Ectodermal cell (in vitro differentiated cells): ENCODE results near the gene ERC2.

ENCODE experiments used
- H3K27ac ChIP-seq: 2 replicates; pipeline ENCODE4 v1.7.0; 2013; ENCODE audit warnings: mild to moderate bottlenecking, low read depth, low read length; ENCODE audit not compliant: insufficient read depth, poor library complexity, severe bottlenecking
- H3K27me3 ChIP-seq: 2 replicates; pipeline ENCODE4 v1.7.0; 2013; ENCODE audit warnings: mild to moderate bottlenecking, low read length; ENCODE audit not compliant: insufficient read depth, control insufficient read depth, poor library complexity, severe bottlenecking
- H3K36me3 ChIP-seq: one replicate; pipeline ENCODE4 v1.7.0; 2013; ENCODE audit warnings: low read length; ENCODE audit not compliant: control insufficient read depth, insufficient read depth
- H3K4me1 ChIP-seq: one replicate; pipeline ENCODE4 v1.7.0; 2013; ENCODE audit warnings: low read length; ENCODE audit not compliant: control insufficient read depth, insufficient read depth
- H3K4me3 ChIP-seq: 2 replicates; pipeline ENCODE4 v1.7.0; 2013; ENCODE audit warnings: low read depth, low read length, control low read depth; ENCODE audit not compliant: insufficient read depth
- H3K9me3 ChIP-seq: 2 replicates; pipeline ENCODE4 v1.7.0; 2013; ENCODE audit warnings: mild to moderate bottlenecking, low read length, moderate library complexity; ENCODE audit not compliant: control insufficient read depth
- WGBS, 2 experiments: methylation state at CpG; one replicate each; pipeline ENCODE4 v1.1.7; 2013; ENCODE audit warnings: missing lambda C conversion rate in 2 of 2; 5-methylcytosine and 5-hydroxymethylcytosine counted together

ERC2 gene

DNA sequence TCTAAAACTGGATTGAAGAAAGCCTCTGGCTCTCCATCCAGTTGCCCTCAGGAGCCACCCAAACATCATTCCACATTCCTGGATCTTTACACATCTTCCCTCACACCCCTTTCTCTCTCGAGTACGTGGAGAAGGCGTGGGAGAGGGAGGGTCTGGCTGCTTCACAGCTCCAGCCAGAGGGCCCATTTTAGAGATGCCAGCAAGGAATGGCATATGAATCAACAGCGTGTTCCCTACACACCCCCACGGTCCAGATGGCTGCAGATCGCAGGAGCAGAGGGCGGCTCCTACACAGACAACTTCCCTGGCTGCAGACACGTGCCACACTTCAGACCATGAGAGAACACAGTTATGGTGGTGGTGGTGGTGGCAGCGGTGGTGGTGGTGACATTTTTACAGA lies 280.1 kb downstream of the ERC2 start:
- Histone ChIP-seq H3K9me3 (no peaks in the 10 kb centered on the region), H3K4me3 (no peak overlapping the region), H3K27ac (no peak overlapping the region), H3K4me1 (no peaks in the 10 kb centered on the region), H3K36me3 (no peaks in the 10 kb centered on the region), H3K27me3 (no peaks in the 10 kb centered on the region)
- 90 to 97% methylated on average over 9 of the region's 9 CpGs for WGBS, 2 experiments

DNA sequence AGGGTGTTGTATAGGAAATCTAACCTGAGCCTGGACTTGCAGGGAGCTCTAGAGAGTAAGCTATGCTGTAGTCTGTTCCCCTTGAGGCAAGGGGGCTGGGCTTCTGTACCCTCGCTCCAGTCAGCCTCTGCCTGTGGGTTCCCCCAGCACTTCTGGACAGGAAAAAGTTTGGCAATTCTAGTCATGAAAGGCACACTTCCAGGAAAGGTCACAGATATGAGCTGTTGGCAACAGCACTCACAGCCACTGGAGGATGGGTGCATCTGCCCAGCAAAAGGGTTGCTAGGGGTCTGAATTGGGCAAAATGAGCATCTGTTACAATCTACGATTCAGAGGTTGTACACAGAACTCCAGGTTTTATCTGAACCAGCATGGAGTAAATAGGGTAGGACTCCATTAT lies 281.2 kb downstream of the ERC2 start:
- 97% methylated on average over 2 of the region's 2 CpGs for WGBS, 2 experiments
- Histone ChIP-seq H3K4me3 (no peak overlapping the region), H3K27ac (no peak overlapping the region), H3K27me3 (no peaks in the 10 kb centered on the region), H3K4me1 (no peaks in the 10 kb centered on the region), H3K9me3 (no peaks in the 10 kb centered on the region), H3K36me3 (no peaks in the 10 kb centered on the region)

DNA sequence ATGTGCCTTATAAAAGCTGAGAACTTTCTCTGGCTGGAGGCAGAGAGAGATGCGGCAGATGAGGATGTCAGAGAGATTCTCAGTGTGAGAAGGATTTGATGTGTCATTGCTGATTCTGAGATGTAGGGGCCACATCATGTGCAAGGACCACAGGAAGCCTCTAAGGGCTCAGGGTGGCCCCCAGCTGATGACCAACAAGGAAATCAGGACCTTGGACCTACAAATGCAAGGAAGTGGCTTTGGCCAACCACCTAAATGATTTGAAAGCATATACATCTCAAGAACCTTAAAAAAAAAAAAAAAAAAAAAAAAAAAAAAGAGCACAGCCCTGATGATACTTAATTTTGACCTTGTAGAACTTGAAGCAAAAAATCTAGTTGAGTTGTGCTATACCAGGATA lies 282.4 kb downstream of the ERC2 start:
- Histone ChIP-seq H3K4me3 (no peak overlapping the region), H3K9me3 (no peaks in the 10 kb centered on the region), H3K4me1 (no peaks in the 10 kb centered on the region), H3K27me3 (no peaks in the 10 kb centered on the region), H3K36me3 (no peaks in the 10 kb centered on the region), H3K27ac (no peak overlapping the region)
- WGBS, 2 experiments: 92 to 97% methylated on average over 1 of the region's 1 CpG

DNA sequence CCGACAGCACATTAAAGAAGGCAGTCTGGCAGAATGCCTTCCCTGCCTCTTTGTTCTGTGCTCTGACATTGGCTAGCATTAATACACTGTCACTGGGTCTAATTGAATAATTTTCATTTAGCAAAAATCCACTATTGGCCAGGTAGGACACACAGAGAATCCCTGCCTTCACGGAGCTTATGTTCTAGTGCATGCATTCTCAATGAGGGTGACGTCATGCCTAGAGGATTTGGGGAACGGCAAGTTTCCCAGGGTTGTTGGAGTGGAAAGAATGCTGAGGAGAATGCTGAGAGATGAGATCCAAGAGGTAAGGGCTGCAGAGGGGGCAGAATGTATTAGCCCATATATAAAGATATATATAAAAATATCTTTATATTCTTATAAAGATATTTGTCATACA lies 284.7 kb downstream of the ERC2 start:
- WGBS, 2 experiments: 65 to 72% methylated on average over 4 of the region's 4 CpGs
- no peaks in the 10 kb centered on the region for H3K4me1 ChIP-seq
- no peaks in the 10 kb centered on the region for H3K27me3 ChIP-seq
- no peaks in the 10 kb centered on the region for H3K9me3 ChIP-seq
- no peak overlapping the region for H3K27ac ChIP-seq
- H3K36me3 ChIP-seq: no peaks in the 10 kb centered on the region
- no peak overlapping the region for H3K4me3 ChIP-seq

DNA sequence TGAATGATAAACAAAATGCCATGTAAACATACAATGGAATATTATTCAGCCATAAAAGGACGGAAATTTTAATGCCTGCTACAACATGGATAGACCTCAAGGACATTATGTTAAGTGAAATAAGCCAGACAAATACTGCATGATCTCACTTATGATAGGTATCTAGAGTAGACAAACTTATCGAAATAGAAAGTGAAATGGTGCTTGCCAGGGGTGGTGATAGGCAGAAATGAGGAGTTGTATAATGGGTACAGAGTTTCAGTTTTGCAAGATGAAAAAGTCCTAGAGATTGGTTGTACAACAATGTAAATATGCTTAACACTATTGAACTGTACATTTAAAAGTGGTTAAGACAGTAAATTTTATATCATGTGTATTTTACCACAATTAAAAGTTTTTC lies 287.8 kb downstream of the ERC2 start:
- Histone ChIP-seq H3K36me3 (no peaks in the 10 kb centered on the region), H3K9me3 (no peaks in the 10 kb centered on the region), H3K4me1 (no peaks in the 10 kb centered on the region), H3K27ac (no peak overlapping the region), H3K4me3 (no peak overlapping the region), H3K27me3 (no peaks in the 10 kb centered on the region)
- 97 to 100% methylated on average over 2 of the region's 2 CpGs for WGBS, 2 experiments

DNA sequence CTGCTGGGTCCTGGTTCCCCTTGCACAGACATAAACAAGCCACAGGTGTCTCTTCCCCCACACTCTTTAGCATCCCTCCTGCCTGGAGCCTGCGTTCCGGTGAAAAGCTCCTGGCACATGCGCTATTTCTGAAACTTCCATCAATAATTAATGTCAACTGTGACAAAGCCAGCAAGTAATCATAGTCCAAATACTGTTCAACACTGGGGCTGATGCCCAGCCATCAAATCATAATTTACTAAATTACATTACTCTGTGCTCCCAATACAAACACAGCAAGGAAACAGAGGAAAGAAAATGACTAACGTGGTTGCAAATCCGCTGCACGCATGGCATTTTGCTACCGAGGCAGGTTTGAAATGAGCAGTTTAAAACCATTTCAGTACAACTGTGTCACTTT lies 294.7 kb downstream of the ERC2 start:
- H3K4me3 ChIP-seq: no peak overlapping the region
- no peaks in the 10 kb centered on the region for H3K9me3 ChIP-seq
- no peaks in the 10 kb centered on the region for H3K36me3 ChIP-seq
- H3K27ac ChIP-seq: no peak overlapping the region
- 94 to 95% methylated on average over 7 of the region's 7 CpGs for WGBS, 2 experiments
- H3K27me3 ChIP-seq: no peaks in the 10 kb centered on the region
- peaks cover 6% of the 10 kb centered on the region for H3K4me1 ChIP-seq

DNA sequence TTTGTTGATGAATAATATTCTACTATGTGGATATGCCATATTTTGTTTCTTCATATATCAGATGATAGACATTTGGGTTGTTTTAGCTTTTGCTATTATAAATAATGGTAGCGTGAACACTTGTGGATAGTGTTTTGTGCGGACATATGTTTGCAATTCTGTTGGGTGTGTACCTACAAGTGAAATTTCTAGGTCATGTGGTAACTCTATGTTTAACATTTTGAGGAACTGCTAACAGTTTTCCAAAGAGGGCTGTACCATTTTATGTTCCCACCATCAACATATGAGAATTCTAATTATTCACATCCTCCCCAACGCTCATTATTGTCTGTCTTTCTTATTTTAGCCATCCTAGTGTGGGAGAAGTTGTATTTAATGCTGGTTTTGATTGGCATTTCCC lies 303.8 kb downstream of the ERC2 start:
- 96 to 98% methylated on average over 3 of the region's 3 CpGs for WGBS, 2 experiments
- Histone ChIP-seq H3K4me1 (no peaks in the 10 kb centered on the region), H3K27me3 (no peaks in the 10 kb centered on the region)

DNA sequence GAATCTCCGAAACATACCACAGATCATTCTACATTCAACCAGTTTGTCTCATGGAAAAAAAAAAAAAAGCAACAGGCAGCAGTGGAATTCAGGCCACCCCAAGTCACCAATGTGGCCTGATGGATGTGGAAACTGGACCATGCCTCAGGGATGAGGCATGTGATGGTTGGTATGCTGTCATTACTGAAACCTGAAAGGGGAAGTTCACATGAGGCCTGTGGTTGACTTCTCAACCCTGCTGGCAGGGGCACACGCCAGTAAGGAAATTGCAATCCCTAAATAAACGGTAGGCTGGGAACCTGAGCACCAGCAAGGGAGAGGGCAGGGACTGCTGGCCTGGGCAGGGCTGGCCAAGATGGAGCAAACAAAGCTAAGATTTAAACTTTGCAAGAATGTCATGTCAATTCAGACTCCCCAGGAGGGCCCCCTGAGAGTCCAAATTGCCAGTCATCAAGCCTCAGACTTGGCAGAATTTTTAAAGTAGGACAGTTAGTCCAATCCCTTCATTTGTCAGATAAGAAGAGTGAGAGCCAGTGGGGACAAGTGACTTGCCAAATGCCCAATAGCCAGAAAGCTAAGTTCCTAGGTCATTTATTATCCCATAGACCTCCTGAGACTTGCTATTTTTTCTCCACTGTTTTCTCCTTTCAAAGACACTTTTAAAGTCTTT lies 310.4 kb downstream of the ERC2 start:
- H3K4me3 ChIP-seq: no peak overlapping the region
- no peaks in the 10 kb centered on the region for H3K4me1 ChIP-seq
- no peaks in the 10 kb centered on the region for H3K36me3 ChIP-seq
- H3K9me3 ChIP-seq: peaks cover 2% of the 10 kb centered on the region
- no peaks in the 10 kb centered on the region for H3K27me3 ChIP-seq
- no peak overlapping the region for H3K27ac ChIP-seq
- 78 to 80% methylated on average over 3 of the region's 3 CpGs for WGBS, 2 experiments

More for the DNA sequence above, 303.8 kb downstream of the ERC2 start:
- Histone ChIP-seq H3K9me3 (peaks cover 2% of the 10 kb centered on the region), H3K27ac (no peak overlapping the region), H3K36me3 (no peaks in the 10 kb centered on the region), H3K4me3 (no peak overlapping the region)

DNA sequence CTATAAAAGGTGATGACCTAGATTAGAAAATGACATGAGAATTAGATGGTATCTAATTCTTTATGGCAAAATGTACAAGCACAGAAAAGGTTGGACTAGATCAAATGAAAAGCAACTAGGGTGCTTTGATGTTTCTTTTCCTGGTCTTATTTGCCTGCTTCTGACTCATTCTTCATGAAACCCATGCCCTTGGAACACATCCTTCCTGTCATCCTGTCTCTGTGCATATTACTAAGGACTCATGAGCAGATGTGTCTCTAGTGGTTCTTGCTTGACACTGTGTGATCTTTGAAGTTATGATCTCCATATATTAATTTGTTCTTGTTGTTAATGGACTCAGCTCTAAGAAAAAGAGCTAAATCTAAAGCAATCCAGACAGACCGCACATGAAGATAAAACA lies 314.0 kb downstream of the ERC2 start:
- WGBS, 2 experiments: 100% methylated on average over 1 of the region's 1 CpG; no CpG with 5 or more reads in 1 of the 2 experiments
- no peak overlapping the region for H3K4me3 ChIP-seq
- no peaks in the 10 kb centered on the region for H3K4me1 ChIP-seq
- H3K9me3 ChIP-seq: no peaks in the 10 kb centered on the region
- no peaks in the 10 kb centered on the region for H3K36me3 ChIP-seq
- H3K27me3 ChIP-seq: no peaks in the 10 kb centered on the region
- H3K27ac ChIP-seq: no peak overlapping the region

DNA sequence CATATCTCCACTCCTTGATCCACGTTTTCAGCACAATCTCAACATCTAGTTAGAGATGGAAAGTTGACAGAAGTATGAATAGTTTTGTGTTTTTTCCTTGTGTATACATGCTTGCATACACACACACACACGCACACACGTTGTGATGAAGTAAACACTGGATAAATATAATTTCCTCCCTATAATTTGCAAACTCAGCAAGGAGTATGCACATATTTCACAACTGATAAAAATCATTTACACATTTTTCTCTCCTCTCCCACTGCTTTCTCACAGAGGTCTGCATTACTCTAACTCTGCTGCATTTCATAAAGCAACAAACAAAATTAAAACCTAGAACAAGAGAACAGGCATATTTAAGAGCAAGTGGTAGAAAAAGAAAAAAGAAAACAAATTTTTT lies 320.9 kb downstream of the ERC2 start:
- 96 to 97% methylated on average over 2 to 3 of the region's 3 CpGs for WGBS, 2 experiments
- no peaks in the 10 kb centered on the region for H3K4me1 ChIP-seq

DNA sequence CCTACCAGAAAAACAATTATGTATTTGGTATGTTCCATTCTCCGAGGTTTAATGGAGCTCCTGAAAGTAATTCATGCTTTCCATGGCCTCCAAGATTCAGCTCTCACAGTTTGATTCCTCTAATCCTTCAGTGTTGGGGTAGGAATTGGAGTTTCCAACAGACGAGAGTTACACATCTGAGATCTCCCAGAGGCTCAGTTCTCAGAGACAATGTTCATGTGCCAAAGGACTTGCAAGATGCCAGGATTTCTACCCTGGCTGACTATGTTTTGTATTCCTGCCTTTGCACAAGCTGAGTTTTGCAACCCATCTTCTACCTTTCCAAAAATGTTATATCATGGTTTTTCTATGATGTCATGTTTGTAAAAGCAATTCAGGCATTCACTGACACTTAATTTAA lies 322.9 kb downstream of the ERC2 start:
- H3K27ac ChIP-seq: no peak overlapping the region
- H3K36me3 ChIP-seq: no peaks in the 10 kb centered on the region
- H3K4me3 ChIP-seq: no peak overlapping the region
- H3K9me3 ChIP-seq: no peaks in the 10 kb centered on the region
- no peaks in the 10 kb centered on the region for H3K4me1 ChIP-seq
- 83 to 100% methylated on average over 2 of the region's 2 CpGs for WGBS, 2 experiments
- no peaks in the 10 kb centered on the region for H3K27me3 ChIP-seq

More for the DNA sequence above, 320.9 kb downstream of the ERC2 start:
- no peaks in the 10 kb centered on the region for H3K36me3 ChIP-seq
- no peaks in the 10 kb centered on the region for H3K27me3 ChIP-seq
- no peaks in the 10 kb centered on the region for H3K9me3 ChIP-seq
- H3K4me3 ChIP-seq: no peak overlapping the region
- H3K27ac ChIP-seq: no peak overlapping the region
